GM18511 (cell line): ENCODE data around the gene C1GALT1C1L.
"Not testable (repeated sequence)": the region's sequence is repeated elsewhere in the genome, so short reads cannot be mapped to it uniquely, and the experiment has no call there.

Experiments used
- ATAC-seq: cut with Tn5 transposase; IDR thresholded peaks from one replicate; pipeline ENCODE4 v1.9.1; 2021; ENCODE audit warnings: mild to moderate bottlenecking, moderate library complexity; ENCODE audit not compliant: unreplicated experiment

The C1GALT1C1L gene

GRCh38 chr2:43676322-43677050 lies at the start of gene C1GALT1C1L:
TSS of gene C1GALT1C1L (minus strand) at chr2:43676429. CDS start at chr2:43676322, 107 bp downstream.
- ATAC-seq = no peak

- no peak for ATAC-seq
Measured at GRCh38 chr2:43725711-43726246, 49.5 kb upstream of the C1GALT1C1L start.

GRCh38 chr2:43724728-43725526 lies 48.7 kb upstream of the C1GALT1C1L start:
- ATAC-seq = no peak

GRCh38 chr2:43718530-43719124 lies 42.4 kb upstream of the C1GALT1C1L start:
- no peak for ATAC-seq

- ATAC-seq = no peak
Measured at GRCh38 chr2:43717322-43717721, 41.1 kb upstream of the C1GALT1C1L start.

- ATAC-seq = no peak
Measured at GRCh38 chr2:43715300-43716098, 39.3 kb upstream of the C1GALT1C1L start.

- ATAC-seq = no peak
Measured at GRCh38 chr2:43714164-43714563, 37.9 kb upstream of the C1GALT1C1L start.

- no peak for ATAC-seq
Measured at GRCh38 chr2:43710866-43711265, 34.6 kb upstream of the C1GALT1C1L start.

- ATAC-seq = no peak
Measured at GRCh38 chr2:43708891-43709290, 32.7 kb upstream of the C1GALT1C1L start.

- no peak for ATAC-seq
Measured at GRCh38 chr2:43708178-43708577, 31.9 kb upstream of the C1GALT1C1L start.

GRCh38 chr2:43707255-43708015 lies 31.2 kb upstream of the C1GALT1C1L start:
- ATAC-seq = no peak

- no peak for ATAC-seq
Measured at GRCh38 chr2:43701111-43701510, 24.9 kb upstream of the C1GALT1C1L start.

- ATAC-seq = no peak
Measured at GRCh38 chr2:43699761-43700160, 23.5 kb upstream of the C1GALT1C1L start.

- not testable (repeated sequence) for ATAC-seq
Measured at GRCh38 chr2:43698140-43698539, 21.9 kb upstream of the C1GALT1C1L start.

- no peak for ATAC-seq
Measured at GRCh38 chr2:43692428-43692994, 16.3 kb upstream of the C1GALT1C1L start.

- no peak for ATAC-seq
Measured at GRCh38 chr2:43689999-43690398, 13.8 kb upstream of the C1GALT1C1L start.

GRCh38 chr2:43685357-43685756 lies 9.1 kb upstream of the C1GALT1C1L start:
- ATAC-seq = no peak

GRCh38 chr2:43677783-43678182 lies 1.6 kb upstream of the C1GALT1C1L start:
- ATAC-seq = not testable (repeated sequence)

- ATAC-seq = no peak
Measured at GRCh38 chr2:43675646-43676321, 445 bp downstream of the C1GALT1C1L start.
